ENCODE data around the gene ASCL1. TPM values are rescaled to one million over a fixed set of nuclear protein-coding genes. Genes with fewer than 3 reads are reported as not detected.
A peak's percentile ranks its signal among the peaks of the same experiment; 100 is the strongest.

The ASCL1 gene
- not detected for total RNA-seq
- 0.04 TPM for total RNA-seq (2013)
- 0 to 0.04 (median 0) reads per million in 29 experiments for total RNA-seq

DNA sequence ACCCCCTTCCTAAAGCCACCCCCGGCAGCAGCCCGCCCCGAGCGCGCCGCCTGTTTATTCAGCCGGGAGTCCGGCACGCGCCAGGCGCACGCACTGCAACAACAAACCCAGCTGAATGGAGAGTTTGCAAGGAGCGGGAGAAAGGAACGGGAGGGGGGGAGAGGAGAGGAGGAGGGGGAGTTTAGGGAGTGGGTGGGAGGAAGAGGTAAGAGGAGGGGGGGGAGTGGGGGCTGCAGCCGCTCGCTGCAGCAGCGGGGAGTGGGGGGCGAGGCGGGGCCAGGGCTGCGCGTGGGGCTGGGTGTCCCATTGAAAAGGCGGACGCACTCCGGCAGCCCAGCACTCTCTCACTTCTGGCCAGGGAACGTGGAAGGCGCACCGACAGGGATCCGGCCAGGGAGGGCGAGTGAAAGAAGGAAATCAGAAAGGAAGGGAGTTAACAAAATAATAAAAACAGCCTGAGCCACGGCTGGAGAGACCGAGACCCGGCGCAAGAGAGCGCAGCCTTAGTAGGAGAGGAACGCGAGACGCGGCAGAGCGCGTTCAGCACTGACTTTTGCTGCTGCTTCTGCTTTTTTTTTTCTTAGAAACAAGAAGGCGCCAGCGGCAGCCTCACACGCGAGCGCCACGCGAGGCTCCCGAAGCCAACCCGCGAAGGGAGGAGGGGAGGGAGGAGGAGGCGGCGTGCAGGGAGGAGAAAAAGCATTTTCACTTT is at the start of gene ASCL1:
Gene ASCL1, plus strand, starts transcription at position 336 of the 712 bp plus-strand sequence. CDS start 571 bp downstream, outside the sequence.
- peak within 1 kb of the TSS; percentile 15 to 25 for H3K4me3 ChIP-seq (ENCODE audit: control insufficient read depth in 1 of 2, extremely low read depth in 1 of 2, low read length in 1 of 2)
- H3K9me3 ChIP-seq, result no peaks in the 10 kb centered on the region
- Mint-ChIP-seq H3K27me3 (peaks cover 75 to 80% of the 10 kb centered on the region in 2 donors), H3K9me3 (no peaks in the 10 kb centered on the region), H3K27ac (peak within 1 kb of the TSS in 1 of 2 donors; percentile 36), H3K4me1 (peaks cover 21 to 27% (median 23%) of the 10 kb centered on the region in 3 donors), H3K36me3 (no peaks in the 10 kb centered on the region), H3K4me3 (peak within 1 kb of the TSS; percentile 47 to 71 (median 59))
- ATAC-seq (replicated peaks in 1 of 4) (no peak), DNase-seq (no peak)
- peaks cover 0 to 14% of the 10 kb centered on the region in 2 experiments for H3K4me1 ChIP-seq (ENCODE audit: control insufficient read depth in 1 of 2, extremely low read depth in 1 of 2, insufficient read depth in 2 of 2, low read length in 2 of 2)
- CTCF ChIA-PET, result interaction anchor here in 1 of 2 donors (0.6 kb wide), 1 partner anchor 535 kb away, joined by 3 read pairs; no protein-coding TSS in a partner anchor
- no peak within 1 kb of the TSS for H3K27ac ChIP-seq (ENCODE audit: low read length)
- H3K27me3 ChIP-seq (replicated peaks in 1 of 2; ENCODE audit: control insufficient read depth in 2 of 2, extremely low read depth in 1 of 2, insufficient read depth in 2 of 2, low read length in 1 of 2), result peaks cover 45 to 59% of the 10 kb centered on the region in 2 experiments
- 3% methylated on average over 23 of the region's 52 CpGs for WGBS (ENCODE audit: insufficient coverage)
- POLR2A ChIA-PET, result interaction anchor here in 1 of 2 donors (0.7 kb wide), 1 partner anchor 594 kb away, joined by 5 read pairs; no protein-coding TSS in a partner anchor
- no peaks in the 10 kb centered on the region for H3K36me3 ChIP-seq (ENCODE audit: control insufficient read depth in 2 of 2, extremely low read depth in 1 of 2, insufficient read depth in 1 of 2, low read length in 1 of 2)

DNA sequence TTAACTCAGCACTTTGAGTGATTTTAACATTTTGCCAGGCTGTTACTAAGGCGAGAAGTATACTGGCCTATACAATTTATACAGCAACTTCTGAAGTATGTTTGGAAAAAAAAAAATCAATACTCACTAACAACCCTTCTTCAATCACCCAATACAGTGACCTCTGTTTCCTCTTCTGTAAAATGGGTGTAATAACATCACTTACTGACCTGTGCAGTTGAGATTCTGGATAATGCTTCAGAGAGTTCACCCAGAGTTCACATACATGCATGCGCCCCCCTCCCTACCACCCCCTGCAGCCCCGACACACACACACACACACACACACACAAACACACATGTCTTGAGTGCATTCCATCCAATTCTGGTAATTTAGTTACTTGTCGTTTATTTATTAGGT is 49.6 kb upstream of the ASCL1 start:
- Mint-ChIP-seq H3K27me3 (peaks cover 6 to 7% of the 10 kb centered on the region in 2 donors), H3K27ac (no peak overlapping the region), H3K4me3 (no peak overlapping the region), H3K4me1 (no peaks in the 10 kb centered on the region), H3K36me3 (no peaks in the 10 kb centered on the region), H3K9me3 (no peaks in the 10 kb centered on the region)
- no peak overlapping the region for H3K27ac ChIP-seq (ENCODE audit: low read length)
- ChIA-PET POLR2A (no interaction called here), CTCF (no interaction called here)
- H3K36me3 ChIP-seq (ENCODE audit: control insufficient read depth in 2 of 2, extremely low read depth in 1 of 2, insufficient read depth in 1 of 2, low read length in 1 of 2), result no peaks in the 10 kb centered on the region
- WGBS (ENCODE audit: insufficient coverage), result no CpG with 5 or more reads among the region's 4 CpGs
- DNase-seq (no peak), ATAC-seq (replicated peaks in 1 of 4) (no peak)
- no peaks in the 10 kb centered on the region for H3K9me3 ChIP-seq
- no peaks in the 10 kb centered on the region for H3K4me1 ChIP-seq (ENCODE audit: control insufficient read depth in 1 of 2, extremely low read depth in 1 of 2, insufficient read depth in 2 of 2, low read length in 2 of 2)
- H3K27me3 ChIP-seq (replicated peaks in 1 of 2; ENCODE audit: control insufficient read depth in 2 of 2, extremely low read depth in 1 of 2, insufficient read depth in 2 of 2, low read length in 1 of 2), result peaks cover 0 to 5% of the 10 kb centered on the region in 2 experiments
- no peak overlapping the region for H3K4me3 ChIP-seq (ENCODE audit: control insufficient read depth in 1 of 2, extremely low read depth in 1 of 2, low read length in 1 of 2)

DNA sequence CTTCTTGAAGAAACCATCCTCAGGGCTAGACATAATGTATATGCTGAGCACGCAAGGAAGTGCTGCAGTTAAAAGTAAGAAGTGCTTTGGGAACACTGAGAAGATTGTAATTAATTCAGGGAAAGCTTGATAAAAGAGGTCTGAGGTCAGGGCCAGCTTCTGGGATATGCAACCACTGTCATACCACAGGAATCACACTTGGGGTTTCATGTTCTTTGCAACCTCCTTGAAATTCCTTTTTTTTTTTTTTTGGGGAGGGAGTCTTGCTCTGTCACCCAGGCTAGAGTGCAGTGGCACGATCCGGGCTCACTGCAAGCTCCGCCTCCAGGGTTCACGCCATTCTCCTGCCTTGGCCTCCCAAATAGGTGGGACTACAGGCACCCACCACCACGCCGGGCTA is 47.3 kb upstream of the ASCL1 start:
- Mint-ChIP-seq H3K27me3 (peaks cover 6 to 7% of the 10 kb centered on the region in 2 donors), H3K4me3 (no peak overlapping the region)

DNA sequence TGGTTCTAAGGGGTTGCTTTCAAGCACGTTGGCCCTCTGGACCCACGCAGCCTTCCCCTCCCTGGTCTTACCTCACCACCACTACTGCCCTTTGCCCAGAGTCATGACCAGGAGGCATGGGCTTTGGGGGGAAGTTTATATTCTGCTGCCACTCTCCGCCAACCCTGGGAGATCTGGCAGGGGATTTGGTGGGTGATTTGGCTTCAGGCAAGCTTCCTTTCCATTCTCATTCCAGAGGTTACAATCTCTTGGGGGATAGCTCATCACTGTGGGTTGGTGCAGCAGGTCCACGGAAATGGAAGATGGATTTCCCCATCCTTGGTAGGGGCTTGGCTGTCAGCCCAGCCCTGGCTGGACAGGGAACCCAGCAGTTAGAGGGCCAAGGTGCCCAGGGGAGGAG is 46.7 kb upstream of the ASCL1 start:
- ATAC-seq (replicated peaks in 1 of 4) (no peak), DNase-seq (no peak)
- H3K9me3 Mint-ChIP-seq, result no peaks in the 10 kb centered on the region
- 71% methylated on average over 1 of the region's 4 CpGs for WGBS (ENCODE audit: insufficient coverage)
- peaks cover 6 to 7% of the 10 kb centered on the region in 2 donors for H3K27me3 Mint-ChIP-seq
- Histone ChIP-seq H3K27me3 (replicated peaks in 1 of 2; ENCODE audit: control insufficient read depth in 2 of 2, extremely low read depth in 1 of 2, insufficient read depth in 2 of 2, low read length in 1 of 2) (peaks cover 2 to 5% of the 10 kb centered on the region in 2 experiments), H3K36me3 (ENCODE audit: control insufficient read depth in 2 of 2, extremely low read depth in 1 of 2, insufficient read depth in 1 of 2, low read length in 1 of 2) (no peaks in the 10 kb centered on the region), H3K27ac (ENCODE audit: low read length) (no peak overlapping the region), H3K4me3 (ENCODE audit: control insufficient read depth in 1 of 2, extremely low read depth in 1 of 2, low read length in 1 of 2) (no peak overlapping the region), H3K9me3 (no peaks in the 10 kb centered on the region), H3K4me1 (ENCODE audit: control insufficient read depth in 1 of 2, extremely low read depth in 1 of 2, insufficient read depth in 2 of 2, low read length in 2 of 2) (no peaks in the 10 kb centered on the region)
- H3K4me1 Mint-ChIP-seq, result no peaks in the 10 kb centered on the region
- ChIA-PET CTCF (no interaction called here), POLR2A (no interaction called here)
- no peak overlapping the region for H3K4me3 Mint-ChIP-seq
- H3K36me3 Mint-ChIP-seq, result no peaks in the 10 kb centered on the region
- no peak overlapping the region for H3K27ac Mint-ChIP-seq

More for the DNA sequence above, 47.3 kb upstream of the ASCL1 start:
- WGBS (ENCODE audit: insufficient coverage), result 100% methylated on average over 2 of the region's 7 CpGs
- ATAC-seq (replicated peaks in 1 of 4) (no peak), DNase-seq (no peak)
- CTCF ChIA-PET, result no interaction called here
- POLR2A ChIA-PET, result no interaction called here
- Mint-ChIP-seq H3K36me3 (no peaks in the 10 kb centered on the region), H3K27ac (no peak overlapping the region), H3K9me3 (no peaks in the 10 kb centered on the region), H3K4me1 (no peaks in the 10 kb centered on the region)
- Histone ChIP-seq H3K4me3 (ENCODE audit: control insufficient read depth in 1 of 2, extremely low read depth in 1 of 2, low read length in 1 of 2) (no peak overlapping the region), H3K27ac (ENCODE audit: low read length) (no peak overlapping the region), H3K9me3 (no peaks in the 10 kb centered on the region), H3K27me3 (replicated peaks in 1 of 2; ENCODE audit: control insufficient read depth in 2 of 2, extremely low read depth in 1 of 2, insufficient read depth in 2 of 2, low read length in 1 of 2) (peaks cover 2 to 5% of the 10 kb centered on the region in 2 experiments), H3K4me1 (ENCODE audit: control insufficient read depth in 1 of 2, extremely low read depth in 1 of 2, insufficient read depth in 2 of 2, low read length in 2 of 2) (no peaks in the 10 kb centered on the region), H3K36me3 (ENCODE audit: control insufficient read depth in 2 of 2, extremely low read depth in 1 of 2, insufficient read depth in 1 of 2, low read length in 1 of 2) (no peaks in the 10 kb centered on the region)

DNA sequence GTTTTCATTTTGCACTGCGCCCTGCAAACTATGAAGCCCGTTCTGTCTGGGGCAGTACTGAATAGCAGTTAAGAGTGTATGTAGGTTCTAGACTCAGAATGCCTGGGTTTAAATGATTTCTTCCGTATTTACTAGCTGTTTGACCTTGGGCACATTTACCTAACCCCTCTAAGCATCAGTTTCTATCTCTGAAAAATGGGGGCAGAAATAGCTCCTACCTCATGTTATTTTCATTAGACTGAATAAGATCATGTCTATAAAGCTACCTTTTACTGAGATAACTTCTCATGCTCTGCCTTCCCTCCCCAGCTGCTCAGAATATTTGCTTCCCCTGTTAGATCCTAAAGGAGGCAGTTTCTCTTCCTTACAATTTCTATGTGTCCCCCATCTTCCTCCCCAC is 46.2 kb upstream of the ASCL1 start:
- Mint-ChIP-seq H3K4me3 (no peak overlapping the region), H3K9me3 (no peaks in the 10 kb centered on the region), H3K27me3 (peaks cover 6 to 7% of the 10 kb centered on the region in 2 donors), H3K27ac (no peak overlapping the region), H3K36me3 (no peaks in the 10 kb centered on the region), H3K4me1 (no peaks in the 10 kb centered on the region)
- WGBS (ENCODE audit: insufficient coverage), result no CpG with 5 or more reads among the region's 3 CpGs
- no peak for DNase-seq
- no peak overlapping the region for H3K27ac ChIP-seq (ENCODE audit: low read length)
- no peaks in the 10 kb centered on the region for H3K9me3 ChIP-seq
- H3K27me3 ChIP-seq (replicated peaks in 1 of 2; ENCODE audit: control insufficient read depth in 2 of 2, extremely low read depth in 1 of 2, insufficient read depth in 2 of 2, low read length in 1 of 2), result peaks cover 2 to 5% of the 10 kb centered on the region in 2 experiments
- H3K36me3 ChIP-seq (ENCODE audit: control insufficient read depth in 2 of 2, extremely low read depth in 1 of 2, insufficient read depth in 1 of 2, low read length in 1 of 2), result no peaks in the 10 kb centered on the region
- H3K4me1 ChIP-seq (ENCODE audit: control insufficient read depth in 1 of 2, extremely low read depth in 1 of 2, insufficient read depth in 2 of 2, low read length in 2 of 2), result no peaks in the 10 kb centered on the region
- no peak for ATAC-seq (replicated peaks in 1 of 4)
- no peak overlapping the region for H3K4me3 ChIP-seq (ENCODE audit: control insufficient read depth in 1 of 2, extremely low read depth in 1 of 2, low read length in 1 of 2)
- ChIA-PET POLR2A (interaction anchor here in 1 of 2 donors (0.6 kb wide), 1 partner anchor 1340 kb away, joined by 3 read pairs; no protein-coding TSS in a partner anchor), CTCF (no interaction called here)

DNA sequence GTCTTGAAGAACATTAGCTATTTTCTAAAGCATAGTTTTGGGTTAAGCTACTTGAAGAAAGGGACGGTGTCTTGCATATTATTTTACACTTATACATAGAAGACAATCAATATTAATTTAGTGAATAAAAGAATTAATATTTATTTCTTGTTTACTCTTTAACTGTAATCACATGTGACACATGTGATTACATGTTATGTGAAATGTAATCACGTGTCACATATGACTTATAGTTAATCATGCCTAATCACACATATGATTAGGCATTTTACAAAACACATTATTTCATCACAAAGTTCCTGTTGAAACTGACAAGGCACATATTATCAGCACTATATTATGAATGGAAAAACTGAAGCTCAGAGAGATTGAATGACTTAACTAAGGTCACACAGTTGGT is 45.2 kb upstream of the ASCL1 start:
- no peak for ATAC-seq (replicated peaks in 1 of 4)
- no peak overlapping the region for H3K27ac Mint-ChIP-seq
- Histone ChIP-seq H3K4me3 (ENCODE audit: control insufficient read depth in 1 of 2, extremely low read depth in 1 of 2, low read length in 1 of 2) (no peak overlapping the region), H3K4me1 (ENCODE audit: control insufficient read depth in 1 of 2, extremely low read depth in 1 of 2, insufficient read depth in 2 of 2, low read length in 2 of 2) (peaks cover 0 to under 1% of the 10 kb centered on the region in 2 experiments), H3K27me3 (replicated peaks in 1 of 2; ENCODE audit: control insufficient read depth in 2 of 2, extremely low read depth in 1 of 2, insufficient read depth in 2 of 2, low read length in 1 of 2) (peaks cover 2 to 11% of the 10 kb centered on the region in 2 experiments), H3K27ac (ENCODE audit: low read length) (no peak overlapping the region), H3K36me3 (ENCODE audit: control insufficient read depth in 2 of 2, extremely low read depth in 1 of 2, insufficient read depth in 1 of 2, low read length in 1 of 2) (no peaks in the 10 kb centered on the region), H3K9me3 (no peaks in the 10 kb centered on the region)
- H3K4me1 Mint-ChIP-seq, result peaks cover 0 to 3% (median 2%) of the 10 kb centered on the region in 3 donors
- H3K27me3 Mint-ChIP-seq, result peaks cover 7 to 8% of the 10 kb centered on the region in 2 donors
- no peak for DNase-seq
- POLR2A ChIA-PET, result no interaction called here
- H3K4me3 Mint-ChIP-seq, result no peak overlapping the region
- WGBS (ENCODE audit: insufficient coverage), result no CpG with 5 or more reads among the region's 2 CpGs
- H3K9me3 Mint-ChIP-seq, result no peaks in the 10 kb centered on the region
- CTCF ChIA-PET, result no interaction called here
- no peaks in the 10 kb centered on the region for H3K36me3 Mint-ChIP-seq
